Measurements from ENCODE around the gene KCNJ3.

KCNJ3 gene

DNA sequence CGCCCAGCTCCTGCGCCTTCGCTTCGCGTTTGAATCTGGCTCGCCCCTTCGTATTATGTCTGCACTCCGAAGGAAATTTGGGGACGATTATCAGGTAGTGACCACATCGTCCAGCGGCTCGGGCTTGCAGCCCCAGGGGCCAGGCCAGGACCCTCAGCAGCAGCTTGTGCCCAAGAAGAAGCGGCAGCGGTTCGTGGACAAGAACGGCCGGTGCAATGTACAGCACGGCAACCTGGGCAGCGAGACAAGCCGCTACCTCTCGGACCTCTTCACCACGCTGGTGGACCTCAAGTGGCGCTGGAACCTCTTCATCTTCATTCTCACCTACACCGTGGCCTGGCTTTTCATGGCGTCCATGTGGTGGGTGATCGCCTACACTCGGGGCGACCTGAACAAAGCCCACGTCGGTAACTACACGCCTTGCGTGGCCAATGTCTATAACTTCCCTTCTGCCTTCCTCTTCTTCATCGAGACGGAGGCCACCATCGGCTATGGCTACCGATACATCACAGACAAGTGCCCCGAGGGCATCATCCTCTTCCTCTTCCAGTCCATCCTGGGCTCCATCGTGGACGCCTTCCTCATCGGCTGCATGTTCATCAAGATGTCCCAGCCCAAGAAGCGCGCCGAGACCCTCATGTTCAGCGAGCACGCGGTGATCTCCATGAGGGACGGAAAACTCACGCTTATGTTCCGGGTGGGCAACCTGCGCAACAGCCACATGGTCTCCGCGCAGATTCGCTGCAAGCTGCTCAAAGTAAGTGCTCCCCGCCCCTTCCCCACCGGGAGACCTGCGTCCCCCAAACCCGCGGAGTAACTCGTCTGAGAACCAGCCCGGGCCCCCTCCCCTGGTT is 453 bp downstream of the KCNJ3 start:
- TF ChIP-seq, protein P1, sequence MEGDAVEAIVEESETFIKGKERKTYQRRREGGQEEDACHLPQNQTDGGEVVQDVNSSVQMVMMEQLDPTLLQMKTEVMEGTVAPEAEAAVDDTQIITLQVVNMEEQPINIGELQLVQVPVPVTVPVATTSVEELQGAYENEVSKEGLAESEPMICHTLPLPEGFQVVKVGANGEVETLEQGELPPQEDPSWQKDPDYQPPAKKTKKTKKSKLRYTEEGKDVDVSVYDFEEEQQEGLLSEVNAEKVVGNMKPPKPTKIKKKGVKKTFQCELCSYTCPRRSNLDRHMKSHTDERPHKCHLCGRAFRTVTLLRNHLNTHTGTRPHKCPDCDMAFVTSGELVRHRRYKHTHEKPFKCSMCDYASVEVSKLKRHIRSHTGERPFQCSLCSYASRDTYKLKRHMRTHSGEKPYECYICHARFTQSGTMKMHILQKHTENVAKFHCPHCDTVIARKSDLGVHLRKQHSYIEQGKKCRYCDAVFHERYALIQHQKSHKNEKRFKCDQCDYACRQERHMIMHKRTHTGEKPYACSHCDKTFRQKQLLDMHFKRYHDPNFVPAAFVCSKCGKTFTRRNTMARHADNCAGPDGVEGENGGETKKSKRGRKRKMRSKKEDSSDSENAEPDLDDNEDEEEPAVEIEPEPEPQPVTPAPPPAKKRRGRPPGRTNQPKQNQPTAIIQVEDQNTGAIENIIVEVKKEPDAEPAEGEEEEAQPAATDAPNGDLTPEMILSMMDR (IDR thresholded peaks at IDR 0.05; ENCODE audit: low read depth, low read length, missing control alignments), result no peak
- H3K4me3 ChIP-seq (ENCODE audit: low read depth, low read length), result peak overlapping the region; percentile 38
- DNase-seq (ENCODE audit: low read depth), result no peak
- in situ Hi-C loops (cut with HindIII; ENCODE audit: low sequenced_read_pairs), result no loop called here

DNA sequence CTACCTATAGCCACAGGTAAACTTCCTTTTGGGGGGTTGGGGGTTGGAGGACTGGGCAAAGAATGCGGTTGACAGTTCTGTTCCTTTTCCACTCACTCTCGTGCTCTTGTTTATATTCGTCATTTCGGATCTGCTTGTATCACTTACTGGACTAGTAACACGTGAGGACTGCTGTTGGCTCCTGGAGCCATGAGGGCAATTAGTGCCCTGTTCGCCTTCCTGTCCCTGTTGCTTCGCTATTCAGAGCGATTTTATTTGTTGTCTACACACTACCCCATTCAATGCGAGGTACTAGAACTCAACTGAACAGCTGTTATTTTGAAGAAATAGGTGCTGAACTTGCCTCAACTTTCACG is 1.1 kb downstream of the KCNJ3 start:
- TF ChIP-seq, protein P1 (IDR thresholded peaks at IDR 0.05; ENCODE audit: low read depth, low read length, missing control alignments), result no peak
- no peak overlapping the region for H3K4me3 ChIP-seq (ENCODE audit: low read depth, low read length)
- DNase-seq (ENCODE audit: low read depth), result no peak
- in situ Hi-C loops (cut with HindIII; ENCODE audit: low sequenced_read_pairs), result no loop called here

DNA sequence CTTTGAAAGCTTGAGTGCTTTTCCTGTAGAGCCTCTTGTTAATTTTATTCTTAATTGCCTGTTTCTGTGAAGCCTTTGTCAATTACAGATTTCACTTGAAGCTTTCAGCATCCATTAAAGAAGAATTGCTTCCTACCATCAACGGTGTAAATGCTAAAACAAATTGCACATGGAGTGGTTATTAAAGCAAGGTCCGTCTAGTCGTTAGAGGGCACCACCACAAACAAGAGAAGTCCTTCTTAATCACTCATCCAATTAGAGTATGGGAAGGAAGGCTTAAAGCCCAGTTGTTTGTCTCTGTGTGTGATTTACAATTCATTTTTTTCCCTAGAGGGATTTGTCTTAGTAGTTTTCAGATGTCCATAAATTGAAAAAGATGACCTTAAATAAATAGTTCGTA is 1.6 kb downstream of the KCNJ3 start:
- no peak overlapping the region for H3K4me3 ChIP-seq (ENCODE audit: low read depth, low read length)
- TF ChIP-seq, protein P1 (IDR thresholded peaks at IDR 0.05; ENCODE audit: low read depth, low read length, missing control alignments), result no peak
- no peak for DNase-seq (ENCODE audit: low read depth)
- in situ Hi-C loops (cut with HindIII; ENCODE audit: low sequenced_read_pairs), result no loop called here

DNA sequence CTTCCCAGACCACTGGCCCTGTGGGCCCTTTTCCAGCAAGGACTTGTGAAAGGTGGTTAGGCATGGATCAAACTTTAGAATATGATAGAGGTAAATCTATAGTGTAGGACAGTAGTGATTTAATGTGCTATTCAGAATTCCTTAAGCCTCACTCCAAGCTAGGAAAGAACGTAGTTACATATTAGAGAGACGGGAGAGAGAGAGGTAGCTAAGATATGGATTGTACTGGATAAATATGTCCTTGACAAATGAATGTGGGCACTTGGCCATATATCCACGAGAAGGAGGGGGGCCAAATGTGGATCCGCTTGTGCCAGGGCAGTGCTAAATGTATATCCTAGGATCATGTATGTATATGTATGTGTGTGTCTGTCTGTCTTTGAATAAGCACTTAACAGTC is 6.5 kb downstream of the KCNJ3 start:
- DNase-seq (ENCODE audit: low read depth), result no peak
- in situ Hi-C loops (cut with HindIII; ENCODE audit: low sequenced_read_pairs), result no loop called here
- H3K4me3 ChIP-seq (ENCODE audit: low read depth, low read length), result no peak overlapping the region
- TF ChIP-seq, protein P1 (IDR thresholded peaks at IDR 0.05; ENCODE audit: low read depth, low read length, missing control alignments), result no peak

DNA sequence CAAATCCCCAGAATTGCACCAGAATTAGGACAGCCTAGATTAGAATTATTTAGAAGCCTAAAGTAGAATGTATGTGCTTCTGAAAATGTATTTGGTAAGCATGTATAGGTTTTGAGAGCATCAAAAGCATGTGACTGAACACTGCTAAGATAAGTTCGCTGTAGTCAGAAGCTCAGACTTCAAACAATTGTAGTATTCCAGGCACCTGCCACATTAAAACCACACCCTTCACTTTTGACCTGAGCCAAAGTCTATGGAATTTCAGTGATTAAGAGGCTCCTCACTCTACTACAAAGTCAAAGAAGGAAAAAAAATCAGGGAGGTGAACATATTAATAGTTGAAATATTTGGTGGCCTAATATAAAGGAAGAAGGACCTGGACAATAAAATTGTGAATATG is 8.2 kb downstream of the KCNJ3 start:
- DNase-seq (ENCODE audit: low read depth), result no peak
- no peak overlapping the region for H3K4me3 ChIP-seq (ENCODE audit: low read depth, low read length)
- TF ChIP-seq, protein P1 (IDR thresholded peaks at IDR 0.05; ENCODE audit: low read depth, low read length, missing control alignments), result no peak
- in situ Hi-C loops (cut with HindIII; ENCODE audit: low sequenced_read_pairs), result no loop called here

DNA sequence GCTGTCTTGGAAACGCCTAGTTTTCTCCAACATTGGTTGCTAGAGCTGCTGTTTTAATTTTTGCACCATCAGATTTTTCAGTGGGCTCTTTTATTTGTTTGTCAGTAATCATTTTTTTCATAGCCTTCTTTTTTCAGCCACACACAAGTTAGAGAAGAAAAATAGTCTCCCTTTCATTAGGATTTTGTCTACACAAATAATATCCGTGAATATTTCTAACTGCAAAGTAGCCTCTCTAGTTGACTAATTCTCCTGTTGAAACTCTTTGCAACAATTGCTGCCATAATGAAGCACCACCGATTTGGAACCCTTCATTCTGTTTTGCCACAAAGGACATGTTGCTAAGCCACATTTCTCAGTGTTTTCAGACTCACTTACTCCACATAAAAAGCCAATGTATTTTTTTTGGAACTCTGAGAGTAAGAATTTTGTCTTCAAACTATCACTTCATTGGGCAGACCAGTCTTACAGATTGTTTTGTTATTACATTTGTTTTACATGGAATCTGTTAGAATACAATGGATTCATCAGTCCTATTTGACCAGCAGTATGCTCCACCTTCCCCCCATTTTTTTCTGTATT is 9.6 kb downstream of the KCNJ3 start:
- in situ Hi-C loops (cut with HindIII; ENCODE audit: low sequenced_read_pairs), result no loop called here

More for the DNA sequence above, 9.6 kb downstream of the KCNJ3 start:
- TF ChIP-seq, protein P1 (IDR thresholded peaks at IDR 0.05; ENCODE audit: low read depth, low read length, missing control alignments), result no peak
- DNase-seq (ENCODE audit: low read depth), result no peak
- H3K4me3 ChIP-seq (ENCODE audit: low read depth, low read length), result no peak overlapping the region
